ENCODE data around the gene PRR18.
A peak's percentile ranks its signal among the peaks of the same experiment; 100 is the strongest.
"Not testable (repeated sequence)": the region's sequence is repeated elsewhere in the genome, so short reads cannot be mapped to it uniquely, and the experiment has no call there.

PRR18 gene

GRCh38 chr6:166344921-166345320 is 36.7 kb upstream of the PRR18 start:
- H3K9me3 ChIP-seq (ENCODE audit: control insufficient read depth, insufficient read depth, low read depth, low read length); H3K9ac ChIP-seq (ENCODE audit: low read length); H3K4me3 ChIP-seq (ENCODE audit: low read depth, low read length); H3K27ac ChIP-seq (ENCODE audit: low read depth, low read length); H3K36me3 ChIP-seq (ENCODE audit: control insufficient read depth, insufficient read depth, low read length); H3K27me3 ChIP-seq (ENCODE audit: control insufficient read depth, insufficient read depth, low read length): not testable (repeated sequence)
- peaks cover 10% of the 10 kb centered on the region; the same call in 1 of the 2 replicates for H3K4me1 ChIP-seq (ENCODE audit: control insufficient read depth, insufficient read depth, low read length)

GRCh38 chr6:166344240-166344639 is 36.0 kb upstream of the PRR18 start:
- Histone ChIP-seq H3K9ac (ENCODE audit: low read length) (peak overlapping the region; percentile 31), H3K4me1 (ENCODE audit: control insufficient read depth, insufficient read depth, low read length) (peaks cover 10% of the 10 kb centered on the region; the same call in 1 of the 2 replicates), H3K36me3 (ENCODE audit: control insufficient read depth, insufficient read depth, low read length) (peaks cover 11% of the 10 kb centered on the region; the same call in 1 of the 2 replicates), H3K27me3 (ENCODE audit: control insufficient read depth, insufficient read depth, low read length) (no peaks in the 10 kb centered on the region), H3K27ac (ENCODE audit: low read depth, low read length) (no peak overlapping the region), H3K9me3 (ENCODE audit: control insufficient read depth, insufficient read depth, low read depth, low read length) (0 out of 2 replicates have a peak, but pooled peaks cover 1% of the 10 kb centered on the region), H3K4me3 (ENCODE audit: low read depth, low read length) (no peak overlapping the region)

- H3K9me3 ChIP-seq (ENCODE audit: control insufficient read depth, insufficient read depth, low read depth, low read length): no peaks in the 10 kb centered on the region
- H3K4me3 ChIP-seq (ENCODE audit: low read depth, low read length): peak overlapping the region; percentile 99
- no peaks in the 10 kb centered on the region for H3K27me3 ChIP-seq (ENCODE audit: control insufficient read depth, insufficient read depth, low read length)
- H3K4me1 ChIP-seq (ENCODE audit: control insufficient read depth, insufficient read depth, low read length): peaks cover 10% of the 10 kb centered on the region; the same call in 1 of the 2 replicates
- H3K9ac ChIP-seq (ENCODE audit: low read length): peak overlapping the region; percentile 92
- peak overlapping the region; percentile 87 for H3K27ac ChIP-seq (ENCODE audit: low read depth, low read length)
- H3K36me3 ChIP-seq (ENCODE audit: control insufficient read depth, insufficient read depth, low read length): peaks cover 14% of the 10 kb centered on the region; the same call in 1 of the 2 replicates
Observed at GRCh38 chr6:166343150-166343487, 34.9 kb upstream of the PRR18 start.

- peaks cover 19% of the 10 kb centered on the region for H3K36me3 ChIP-seq (ENCODE audit: control insufficient read depth, insufficient read depth, low read length)
Observed at GRCh38 chr6:166342349-166343149, 34.4 kb upstream of the PRR18 start, which contains the start of gene SFT2D1. SFT2D1 (minus strand) TSS chr6:166342545; CDS start chr6:166342481, 64 bp downstream.

GRCh38 chr6:166341977-166342348 is 33.8 kb upstream of the PRR18 start:
- peak overlapping the region; percentile 92 for H3K9ac ChIP-seq (ENCODE audit: low read length)
- H3K27me3 ChIP-seq (ENCODE audit: control insufficient read depth, insufficient read depth, low read length): no peaks in the 10 kb centered on the region
- H3K4me3 ChIP-seq (ENCODE audit: low read depth, low read length): peak overlapping the region; percentile 99
- peak overlapping the region; percentile 87 for H3K27ac ChIP-seq (ENCODE audit: low read depth, low read length)
- H3K36me3 ChIP-seq (ENCODE audit: control insufficient read depth, insufficient read depth, low read length): peaks cover 25% of the 10 kb centered on the region
- no peaks in the 10 kb centered on the region for H3K9me3 ChIP-seq (ENCODE audit: control insufficient read depth, insufficient read depth, low read depth, low read length)
- peaks cover 10% of the 10 kb centered on the region; the same call in 1 of the 2 replicates for H3K4me1 ChIP-seq (ENCODE audit: control insufficient read depth, insufficient read depth, low read length)

More at GRCh38 chr6:166342349-166343149, 34.4 kb upstream of the PRR18 start, which contains the start of gene SFT2D1:
- H3K27me3 ChIP-seq (ENCODE audit: control insufficient read depth, insufficient read depth, low read length): no peaks in the 10 kb centered on the region
- peak within 1 kb of the TSS; percentile 92 for H3K9ac ChIP-seq (ENCODE audit: low read length)
- H3K9me3 ChIP-seq (ENCODE audit: control insufficient read depth, insufficient read depth, low read depth, low read length): no peaks in the 10 kb centered on the region
- H3K4me1 ChIP-seq (ENCODE audit: control insufficient read depth, insufficient read depth, low read length): peaks cover 10% of the 10 kb centered on the region; the same call in 1 of the 2 replicates
- peak within 1 kb of the TSS; percentile 99 for H3K4me3 ChIP-seq (ENCODE audit: low read depth, low read length)
- peak within 1 kb of the TSS; percentile 87 for H3K27ac ChIP-seq (ENCODE audit: low read depth, low read length)

GRCh38 chr6:166341464-166341863 is 33.3 kb upstream of the PRR18 start:
- H3K27me3 ChIP-seq (ENCODE audit: control insufficient read depth, insufficient read depth, low read length): no peaks in the 10 kb centered on the region
- H3K4me1 ChIP-seq (ENCODE audit: control insufficient read depth, insufficient read depth, low read length): peaks cover 10% of the 10 kb centered on the region; the same call in 1 of the 2 replicates
- no peaks in the 10 kb centered on the region for H3K9me3 ChIP-seq (ENCODE audit: control insufficient read depth, insufficient read depth, low read depth, low read length)
- peak overlapping the region; percentile 92 for H3K9ac ChIP-seq (ENCODE audit: low read length)
- H3K27ac ChIP-seq (ENCODE audit: low read depth, low read length): peak overlapping the region; percentile 87; the same call in 1 of the 2 replicates
- H3K4me3 ChIP-seq (ENCODE audit: low read depth, low read length): peak overlapping the region; percentile 99
- peaks cover 30% of the 10 kb centered on the region for H3K36me3 ChIP-seq (ENCODE audit: control insufficient read depth, insufficient read depth, low read length)

- H3K27me3 ChIP-seq (ENCODE audit: control insufficient read depth, insufficient read depth, low read length): no peaks in the 10 kb centered on the region
- no peak overlapping the region for H3K27ac ChIP-seq (ENCODE audit: low read depth, low read length)
- peaks cover 49% of the 10 kb centered on the region for H3K36me3 ChIP-seq (ENCODE audit: control insufficient read depth, insufficient read depth, low read length)
- H3K9ac ChIP-seq (ENCODE audit: low read length): no peak overlapping the region
- no peaks in the 10 kb centered on the region for H3K9me3 ChIP-seq (ENCODE audit: control insufficient read depth, insufficient read depth, low read depth, low read length)
- peaks cover 10% of the 10 kb centered on the region; the same call in 1 of the 2 replicates for H3K4me1 ChIP-seq (ENCODE audit: control insufficient read depth, insufficient read depth, low read length)
- H3K4me3 ChIP-seq (ENCODE audit: low read depth, low read length): no peak overlapping the region
Observed at GRCh38 chr6:166338854-166339253, 30.7 kb upstream of the PRR18 start.

- Histone ChIP-seq H3K4me1 (ENCODE audit: control insufficient read depth, insufficient read depth, low read length) (peaks cover 18% of the 10 kb centered on the region), H3K36me3 (ENCODE audit: control insufficient read depth, insufficient read depth, low read length) (peaks cover 49% of the 10 kb centered on the region), H3K9me3 (ENCODE audit: control insufficient read depth, insufficient read depth, low read depth, low read length) (no peaks in the 10 kb centered on the region), H3K27ac (ENCODE audit: low read depth, low read length) (no peak overlapping the region), H3K27me3 (ENCODE audit: control insufficient read depth, insufficient read depth, low read length) (no peaks in the 10 kb centered on the region), H3K9ac (ENCODE audit: low read length) (no peak overlapping the region), H3K4me3 (ENCODE audit: low read depth, low read length) (no peak overlapping the region)
Observed at GRCh38 chr6:166336847-166337246, 28.7 kb upstream of the PRR18 start.

- Histone ChIP-seq H3K9ac (ENCODE audit: low read length) (no peak overlapping the region), H3K36me3 (ENCODE audit: control insufficient read depth, insufficient read depth, low read length) (peaks cover 46% of the 10 kb centered on the region), H3K4me3 (ENCODE audit: low read depth, low read length) (no peak overlapping the region), H3K9me3 (ENCODE audit: control insufficient read depth, insufficient read depth, low read depth, low read length) (no peaks in the 10 kb centered on the region), H3K4me1 (ENCODE audit: control insufficient read depth, insufficient read depth, low read length) (peaks cover 27% of the 10 kb centered on the region), H3K27ac (ENCODE audit: low read depth, low read length) (no peak overlapping the region), H3K27me3 (ENCODE audit: control insufficient read depth, insufficient read depth, low read length) (no peaks in the 10 kb centered on the region)
Observed at GRCh38 chr6:166335378-166336302, 27.4 kb upstream of the PRR18 start.

- H3K27ac ChIP-seq (ENCODE audit: low read depth, low read length): no peak overlapping the region
- no peak overlapping the region for H3K9ac ChIP-seq (ENCODE audit: low read length)
- H3K4me3 ChIP-seq (ENCODE audit: low read depth, low read length): no peak overlapping the region
- no peaks in the 10 kb centered on the region for H3K9me3 ChIP-seq (ENCODE audit: control insufficient read depth, insufficient read depth, low read depth, low read length)
- H3K4me1 ChIP-seq (ENCODE audit: control insufficient read depth, insufficient read depth, low read length): peaks cover 29% of the 10 kb centered on the region
- H3K27me3 ChIP-seq (ENCODE audit: control insufficient read depth, insufficient read depth, low read length): no peaks in the 10 kb centered on the region
- peaks cover 42% of the 10 kb centered on the region for H3K36me3 ChIP-seq (ENCODE audit: control insufficient read depth, insufficient read depth, low read length)
Observed at GRCh38 chr6:166334878-166335277, 26.7 kb upstream of the PRR18 start.

Data from HUES6 (cell line).